CD4-positive, alpha-beta T cell treated with Interleukin-6 for 4 hours (primary cell): ENCODE data around the gene TMEM97.
"Not testable (repeated sequence)": the region's sequence is repeated elsewhere in the genome, so short reads cannot be mapped to it uniquely, and the experiment has no call there.

Source experiments
- DNase-seq: peaks from one replicate; pipeline ENCODE4 v3.0.0-alpha.2; 2020; ENCODE audit warnings: mixed read lengths

TMEM97 gene

DNA sequence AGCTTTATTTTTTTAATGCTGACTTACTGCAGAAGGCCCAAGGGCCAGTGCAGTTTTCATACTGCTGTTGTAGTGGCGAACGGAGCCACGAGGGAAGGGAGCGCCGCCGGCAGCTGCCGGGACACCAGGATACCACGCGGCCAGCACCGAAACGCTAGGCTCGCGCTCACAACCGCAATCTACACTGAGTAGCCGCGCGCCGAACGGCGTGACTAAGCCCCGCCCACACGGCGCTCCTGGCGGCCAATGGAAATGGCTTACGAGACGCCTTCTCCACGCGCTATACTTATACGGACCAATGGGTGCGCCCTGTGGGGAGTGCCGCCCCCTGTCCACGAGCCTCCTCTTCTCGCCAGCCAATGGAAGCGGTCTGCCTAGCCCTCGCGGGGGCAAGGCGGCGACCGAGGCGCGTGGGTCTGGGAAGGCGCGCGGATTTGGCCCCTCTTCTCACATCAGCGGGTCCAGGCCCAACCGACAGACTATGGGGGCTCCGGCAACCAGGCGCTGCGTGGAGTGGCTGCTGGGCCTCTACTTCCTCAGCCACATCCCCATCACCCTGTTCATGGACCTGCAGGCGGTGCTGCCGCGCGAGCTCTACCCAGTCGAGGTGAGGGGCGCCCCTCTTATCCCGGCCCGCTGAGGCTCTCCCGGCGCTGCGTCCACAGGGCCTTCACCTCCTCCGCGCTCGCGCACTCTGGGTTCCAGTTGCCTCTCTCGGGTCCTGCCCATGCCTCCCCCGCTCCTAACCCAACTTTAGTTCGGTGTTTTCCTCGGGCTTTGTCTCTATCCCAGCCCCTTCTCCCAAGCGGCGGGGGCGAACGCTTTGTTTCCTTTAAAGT, at the start of gene TMEM97:
TSS of gene TMEM97 (plus strand) at position 442 of the 839 bp plus-strand sequence. CDS start at position 482, 40 bp downstream.
- DNase-seq: peak; percentile 96

DNA sequence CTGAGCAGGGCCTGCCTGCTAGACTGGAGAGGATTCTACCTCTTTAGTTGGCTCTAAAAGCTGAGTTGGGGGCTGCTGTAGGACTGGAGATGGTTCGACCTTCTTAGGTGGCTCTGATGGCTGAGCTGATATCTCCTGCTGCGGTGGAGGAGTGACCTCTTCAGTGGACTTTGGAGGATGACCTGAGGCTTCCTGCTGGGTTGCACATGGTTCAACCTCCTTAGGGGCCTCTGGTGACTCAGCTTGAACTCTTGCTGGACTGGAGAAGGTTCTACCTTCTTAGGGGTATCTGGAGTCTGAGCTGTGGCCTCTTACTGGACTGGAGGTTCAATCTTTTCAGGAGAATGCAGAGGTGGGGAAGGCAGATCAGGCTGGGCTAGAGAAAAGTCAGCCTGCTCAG, 48.9 kb upstream of the TMEM97 start:
- DNase-seq: no peak

DNA sequence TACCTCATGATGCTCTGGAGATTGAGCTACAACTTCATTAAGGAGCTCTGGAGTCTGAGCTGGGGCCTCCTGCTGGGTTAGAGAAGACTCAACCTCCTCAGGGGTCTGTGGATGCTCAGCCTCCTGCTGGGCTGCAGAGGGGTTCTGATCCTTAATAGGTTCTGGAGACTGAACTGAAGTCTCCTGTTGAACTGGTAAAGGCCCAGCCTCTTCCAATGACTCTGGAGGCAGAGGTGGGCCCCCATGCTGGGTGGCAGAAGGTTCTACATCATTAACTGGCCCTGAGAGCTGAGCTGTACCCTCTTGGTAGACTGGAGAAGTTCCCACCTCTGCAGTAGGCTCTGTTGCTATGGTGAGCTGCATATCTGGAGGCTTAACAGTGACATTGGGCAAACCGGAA, 48.1 kb upstream of the TMEM97 start:
- DNase-seq: no peak

DNA sequence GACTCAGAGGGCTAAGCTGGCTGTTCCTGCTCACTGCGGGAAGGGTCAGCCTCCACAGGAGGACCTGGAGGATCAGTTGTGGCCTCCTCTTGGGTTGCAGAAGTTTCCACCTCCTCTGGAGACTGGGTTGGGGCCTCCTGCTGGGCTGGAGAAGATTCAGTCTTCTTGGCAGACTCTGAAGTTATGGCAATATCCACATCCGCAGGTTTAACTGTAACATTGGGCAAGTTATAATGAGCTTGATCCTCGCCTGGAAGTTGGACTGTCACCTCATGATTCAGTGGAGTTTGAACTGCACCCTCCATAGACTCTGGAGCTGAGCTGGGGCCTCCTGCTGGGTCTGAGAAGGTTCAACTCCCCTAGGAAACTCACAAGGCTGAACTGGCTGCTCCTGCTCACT, 47.6 kb upstream of the TMEM97 start:
- no peak for DNase-seq

DNA sequence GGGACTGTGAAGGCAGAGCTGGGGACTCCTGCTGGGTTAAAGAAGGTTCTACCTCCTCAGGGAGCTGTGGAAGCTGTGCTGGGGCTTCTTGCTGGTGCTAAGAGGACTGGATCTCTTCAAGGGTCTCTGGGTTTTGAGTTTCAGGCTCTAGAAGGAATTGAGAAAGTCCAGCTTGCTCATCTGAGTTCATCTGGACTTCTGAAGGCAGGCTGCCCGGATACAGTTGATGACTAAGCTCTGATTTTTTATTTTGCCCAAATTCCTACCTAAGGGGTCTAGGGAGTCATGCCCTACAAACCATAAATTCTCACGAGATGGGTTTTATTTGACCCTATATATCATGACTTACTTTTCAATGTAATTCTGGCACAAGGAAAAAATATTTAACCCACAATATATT, 46.8 kb upstream of the TMEM97 start:
- DNase-seq: no peak

DNA sequence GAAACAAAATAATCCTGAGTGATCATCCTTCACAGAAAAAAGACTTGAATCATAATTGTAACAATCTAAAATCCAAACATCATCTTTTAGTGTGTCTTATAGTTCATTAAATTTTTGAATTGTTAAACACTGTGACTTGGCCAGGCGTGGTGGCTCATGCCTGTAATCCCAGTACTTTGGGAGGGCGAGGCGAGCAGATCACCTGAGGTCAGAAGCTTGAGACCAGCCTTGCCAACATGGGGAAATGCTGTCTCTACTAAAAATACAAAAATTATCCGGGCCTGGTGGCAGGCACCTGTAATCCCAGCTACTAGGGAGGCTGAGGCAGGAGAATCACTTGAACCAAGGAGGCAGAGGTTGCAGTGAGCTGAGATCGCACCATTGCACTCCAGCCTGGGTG, 45.7 kb upstream of the TMEM97 start:
- DNase-seq: not testable (repeated sequence)

DNA sequence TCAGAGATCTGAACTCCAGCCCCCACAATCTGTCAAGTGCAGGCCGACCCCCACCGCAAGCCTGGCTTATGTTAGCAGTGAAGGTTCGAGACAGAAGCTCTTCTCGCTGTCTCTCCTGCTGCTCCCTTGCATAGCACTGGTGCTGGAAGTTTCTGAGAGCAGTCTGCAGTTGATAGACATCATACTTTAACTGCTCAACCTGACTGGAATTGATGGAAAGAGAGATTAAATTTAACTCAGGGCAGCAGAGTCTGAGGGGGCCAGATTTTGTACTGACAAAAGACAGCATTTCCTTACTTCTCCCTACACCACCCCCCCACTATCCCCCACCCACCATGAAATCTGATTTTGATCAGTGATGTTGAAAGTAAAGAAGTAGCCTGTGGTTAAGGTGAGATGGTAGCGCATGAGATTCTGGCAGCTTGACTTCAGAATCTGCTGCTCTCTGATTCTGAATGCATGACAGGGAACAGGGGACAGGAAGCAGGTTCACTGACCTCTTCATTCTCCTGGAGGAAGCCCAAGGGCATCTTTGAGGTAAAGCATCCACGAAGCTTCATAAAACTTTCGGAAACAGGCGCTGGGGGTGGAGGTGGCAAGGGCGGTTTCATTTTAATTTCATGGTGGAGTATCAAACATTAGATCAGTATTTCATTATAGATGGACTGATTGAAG, 44.3 kb upstream of the TMEM97 start:
- DNase-seq: no peak

DNA sequence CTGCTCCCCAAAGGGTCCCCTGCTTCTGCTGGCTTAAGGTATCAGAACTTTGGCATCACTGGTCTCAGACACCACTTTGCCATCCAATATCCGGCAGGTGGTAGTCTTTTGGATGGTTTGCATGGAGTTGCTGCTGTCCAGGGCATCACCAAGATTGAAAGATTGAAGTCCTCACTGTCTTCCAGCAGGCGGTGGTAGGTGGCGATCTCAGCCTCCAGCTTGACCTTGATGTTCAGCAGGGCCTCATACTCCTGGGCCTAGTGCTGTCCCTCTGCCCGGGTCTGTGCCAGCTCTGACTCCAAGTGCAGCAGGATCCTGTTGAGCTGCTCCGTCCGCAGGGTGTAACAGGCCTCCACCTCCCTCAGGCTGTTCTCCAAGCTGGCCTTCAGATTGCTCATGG, 43.0 kb upstream of the TMEM97 start:
- DNase-seq: no peak

DNA sequence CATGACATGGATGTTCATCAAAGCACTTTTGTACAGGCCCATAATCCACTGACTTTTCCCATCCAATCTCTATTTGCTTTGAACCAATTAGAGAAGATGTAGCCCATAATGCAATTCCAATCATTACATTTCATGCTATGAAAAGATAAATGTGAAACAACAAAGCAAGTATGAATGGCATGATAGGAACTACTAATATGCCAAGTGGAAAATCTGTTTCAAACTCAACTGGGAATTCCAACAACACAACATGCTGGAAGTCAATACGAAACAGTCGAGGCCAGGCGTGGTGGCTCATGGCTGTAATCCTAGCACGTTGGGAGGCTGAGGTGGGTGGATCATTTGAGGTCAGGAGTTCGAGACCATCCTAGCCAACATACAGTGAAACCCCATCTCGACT, 39.6 kb upstream of the TMEM97 start:
- DNase-seq: no peak

DNA sequence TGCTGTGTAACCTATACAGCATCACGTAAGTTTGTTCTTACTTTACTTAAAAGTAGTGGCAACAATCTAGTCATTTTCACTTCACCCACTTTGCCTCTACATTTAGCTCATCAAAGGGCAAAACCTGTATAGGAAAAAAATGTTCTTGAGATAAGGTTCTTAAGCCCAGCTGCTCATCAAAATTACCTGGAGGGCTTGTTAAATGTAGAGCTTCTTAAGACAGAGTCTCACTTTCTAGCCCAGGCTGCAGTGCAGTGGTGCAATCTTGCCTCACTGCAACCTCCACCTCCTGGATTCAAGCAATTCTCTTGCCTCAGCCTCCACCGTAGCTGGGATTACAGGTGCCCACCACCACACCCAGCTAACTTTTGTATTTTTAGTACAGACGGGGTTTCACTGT, 38.2 kb upstream of the TMEM97 start:
- DNase-seq: no peak

DNA sequence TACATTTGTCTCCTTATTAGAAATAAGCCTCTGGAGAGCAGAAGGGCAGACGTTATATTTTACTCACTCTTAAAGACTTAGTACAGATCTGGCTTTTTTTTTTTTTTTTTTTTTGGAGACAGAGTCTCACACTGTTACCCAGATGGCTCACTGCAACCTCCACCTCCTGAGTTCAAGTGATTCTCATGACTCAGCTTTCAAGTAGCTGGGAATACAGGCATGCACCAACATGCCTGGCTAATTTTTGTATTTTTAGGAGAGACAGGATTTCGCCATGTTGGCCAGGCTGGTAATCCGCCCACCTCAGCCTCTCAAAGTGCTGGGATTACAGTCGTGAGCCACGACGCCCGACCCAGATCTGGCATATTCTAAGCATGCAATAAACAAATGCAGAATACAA, 36.4 kb upstream of the TMEM97 start:
- no peak for DNase-seq

DNA sequence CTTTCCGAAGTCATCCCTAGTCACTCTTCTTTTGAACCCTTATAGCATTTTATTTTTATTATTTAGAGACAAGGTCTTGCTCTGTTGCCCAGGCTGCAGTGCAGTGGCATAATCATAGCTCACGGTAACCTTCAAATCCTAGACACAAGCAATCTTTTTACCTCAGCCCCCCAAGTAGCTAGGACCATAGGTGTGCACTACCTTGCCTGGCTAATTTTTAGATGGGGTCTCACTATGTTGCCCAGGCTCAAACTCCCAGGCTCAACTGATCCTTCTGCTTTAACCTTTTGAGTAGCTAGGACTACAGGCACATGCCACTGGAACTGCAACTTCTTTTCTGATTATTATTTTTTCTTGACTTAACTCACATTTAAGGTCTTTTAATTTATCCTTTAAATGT, 33.0 kb upstream of the TMEM97 start:
- no peak for DNase-seq

DNA sequence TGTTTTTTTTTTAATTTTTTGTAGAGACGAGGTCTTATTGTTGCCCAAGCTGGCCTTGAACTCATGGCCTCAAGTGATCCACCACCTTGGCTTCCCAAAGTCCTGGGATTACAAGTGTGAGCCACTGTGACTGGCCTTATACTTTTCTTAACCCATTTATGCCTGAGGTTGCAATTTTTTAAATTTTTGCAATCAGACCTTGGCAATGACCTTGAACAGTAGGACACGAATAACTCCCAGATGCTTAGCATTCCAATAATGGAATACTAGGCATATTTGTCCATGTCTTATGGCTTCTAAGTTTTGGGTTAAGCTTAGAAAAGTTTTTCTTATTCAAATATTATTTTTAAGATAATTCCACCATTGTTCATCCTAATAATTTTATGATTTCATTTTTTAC, 28.3 kb upstream of the TMEM97 start:
- DNase-seq: no peak

DNA sequence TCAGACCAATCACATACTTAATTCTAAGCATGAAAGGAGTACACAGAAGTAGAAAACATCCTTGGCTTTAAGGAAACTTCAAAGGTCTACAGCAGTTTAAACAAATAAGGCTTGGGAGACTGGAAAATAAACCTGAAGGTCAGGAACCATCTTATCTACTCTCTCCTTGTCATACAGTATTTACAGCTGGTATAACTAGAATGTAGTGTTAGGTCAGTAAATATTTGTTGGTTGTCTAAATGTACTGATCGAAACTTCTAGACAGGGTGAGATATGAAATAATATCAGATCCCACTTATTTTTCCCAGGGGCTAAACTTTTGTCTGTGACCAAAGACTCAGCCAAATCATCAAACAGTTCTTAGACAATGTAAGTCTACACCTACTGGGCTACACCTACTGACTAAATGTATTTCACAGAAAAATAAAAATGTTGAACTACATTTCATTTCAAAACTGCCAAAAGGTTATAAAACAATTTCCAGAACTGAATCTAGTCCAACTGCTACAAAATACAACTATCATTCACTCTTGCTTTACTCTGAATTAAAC, 27.1 kb upstream of the TMEM97 start:
- no peak for DNase-seq

DNA sequence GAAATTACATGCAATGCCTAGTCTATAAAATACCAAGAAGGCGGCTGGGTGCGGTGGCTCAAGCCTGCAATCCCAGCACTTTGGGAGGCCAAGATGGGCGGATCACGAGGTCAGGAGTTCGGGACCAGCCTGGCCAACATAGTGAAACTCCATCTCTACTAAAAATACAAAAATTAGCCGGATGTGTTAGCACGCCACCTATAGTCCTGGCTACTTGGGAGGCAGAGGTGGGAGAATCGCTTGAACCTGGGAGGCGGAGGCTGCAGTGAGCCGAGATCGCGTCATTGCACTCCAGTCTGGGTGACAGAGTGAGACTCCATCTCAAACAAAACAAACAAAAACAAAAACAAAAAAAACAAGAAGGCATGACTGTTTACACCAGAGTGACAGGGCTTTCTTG, 26.1 kb upstream of the TMEM97 start:
- DNase-seq: not testable (repeated sequence)

DNA sequence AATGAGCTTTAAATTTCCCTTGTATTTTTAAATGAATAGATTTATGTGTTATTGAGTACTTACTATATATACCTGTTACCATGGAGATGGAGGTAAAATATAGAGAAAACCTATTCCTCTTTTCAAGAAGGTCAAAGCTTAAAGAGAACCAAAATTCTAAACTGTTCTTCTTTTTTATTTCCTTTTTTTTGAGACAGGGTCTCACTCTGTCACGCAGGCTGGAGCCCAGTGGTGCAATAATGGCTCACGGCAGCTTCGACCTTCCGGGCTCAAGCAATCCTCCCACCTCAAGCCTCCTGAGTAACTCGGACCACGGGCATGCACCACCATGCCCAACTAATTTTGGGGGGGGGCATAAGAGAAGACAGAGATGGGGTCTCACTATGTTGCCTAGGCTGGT, 25.0 kb upstream of the TMEM97 start:
- no peak for DNase-seq

DNA sequence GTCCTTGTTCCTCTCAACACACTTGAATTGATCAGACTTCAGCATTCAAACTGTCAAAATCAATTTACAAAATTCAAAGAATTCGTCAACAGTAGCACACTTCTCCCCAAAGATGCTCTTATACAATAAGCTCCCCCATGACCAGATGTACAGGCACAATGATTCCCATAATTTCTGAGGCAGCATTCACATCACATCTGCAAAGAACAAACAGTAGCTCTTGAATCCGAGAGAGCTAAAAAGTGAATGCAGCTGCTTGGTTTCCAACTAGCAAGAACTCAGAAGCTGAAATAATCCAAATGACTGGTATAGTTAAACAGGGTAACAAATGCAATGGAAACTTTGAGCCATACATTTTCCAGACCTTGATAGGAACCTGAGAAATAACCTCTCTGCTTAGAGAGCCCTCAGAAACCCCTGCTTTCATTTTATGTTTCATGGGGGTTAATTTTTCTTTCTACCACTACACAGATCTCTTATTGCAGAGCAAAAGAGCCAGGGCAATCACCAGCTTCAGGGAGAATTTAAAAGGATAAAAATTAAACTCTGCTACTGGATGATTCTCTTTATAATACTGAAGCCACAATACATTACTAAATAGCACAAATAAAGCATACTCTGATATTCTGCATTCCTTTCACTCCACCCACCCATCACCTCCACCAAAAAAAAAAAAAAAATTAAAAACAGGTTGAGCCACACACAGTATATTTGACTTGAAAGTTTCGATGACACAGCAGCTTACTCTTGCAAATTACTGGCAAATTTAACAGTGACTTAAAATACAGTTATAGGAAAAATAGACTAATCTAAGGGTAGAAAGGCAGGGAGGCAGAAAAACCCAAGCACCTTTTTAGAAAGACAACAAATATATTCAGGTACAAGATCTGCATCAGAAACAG, 23.1 kb upstream of the TMEM97 start:
- no peak for DNase-seq

DNA sequence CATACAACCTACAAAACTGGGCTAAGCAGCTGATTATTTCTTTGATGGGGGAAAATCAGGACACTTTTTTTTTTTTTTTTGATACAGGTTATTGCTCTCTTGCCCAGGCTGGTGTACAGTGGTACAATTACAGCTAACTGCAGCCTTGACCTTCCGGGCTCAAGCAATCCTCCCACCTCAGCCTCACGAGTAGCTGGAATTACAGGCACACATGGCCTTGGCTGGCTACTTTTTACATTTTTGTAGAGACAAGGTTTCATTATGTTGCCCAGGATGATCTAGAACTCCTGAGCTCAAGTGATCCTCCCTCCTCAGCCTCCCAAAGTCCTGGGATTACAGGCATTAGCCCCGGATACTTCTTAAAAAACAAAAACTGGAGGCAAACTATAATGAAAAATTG, 20.6 kb upstream of the TMEM97 start:
- DNase-seq: no peak

DNA sequence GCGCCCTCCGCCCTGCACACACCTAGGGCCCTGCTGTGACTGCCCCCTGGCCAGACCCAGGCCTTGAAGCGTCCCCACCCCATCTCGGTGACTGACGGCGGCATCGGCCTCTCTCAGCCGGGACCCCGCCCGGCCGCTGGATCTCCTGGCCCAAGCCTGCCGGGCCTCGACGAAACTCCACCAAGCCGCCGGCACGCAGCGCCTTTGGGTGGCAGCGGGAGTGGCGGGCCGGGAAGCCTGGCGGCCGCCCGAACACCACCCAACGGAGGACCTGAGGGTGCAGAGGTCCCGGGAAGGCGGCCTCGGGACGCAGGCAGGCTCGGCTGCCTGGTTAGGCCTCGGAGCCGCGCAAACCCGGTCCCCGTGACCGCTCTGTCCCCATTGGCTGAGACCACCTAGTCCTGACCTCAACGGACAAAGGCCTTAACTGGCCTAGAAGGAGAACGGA, 12.0 kb upstream of the TMEM97 start:
- DNase-seq: no peak

DNA sequence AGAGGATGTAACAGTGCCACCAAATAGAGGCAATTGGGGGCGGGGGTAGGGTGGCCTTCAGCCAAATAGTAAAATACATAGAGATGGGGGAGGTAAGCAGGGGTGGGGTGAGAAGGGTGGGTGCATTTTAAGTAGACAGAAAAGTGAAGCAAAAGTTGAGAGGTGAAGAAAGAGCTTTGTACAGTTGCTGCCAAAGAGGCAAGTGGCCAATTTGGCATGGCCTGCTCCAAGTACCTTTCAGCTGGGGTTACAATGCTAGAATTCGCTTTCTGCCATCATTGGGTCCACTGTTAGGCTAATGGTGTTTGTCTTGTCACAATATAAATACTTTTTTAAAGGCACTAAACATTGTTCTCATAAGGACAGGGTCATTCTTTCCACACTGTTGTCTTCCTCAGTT, 5.2 kb upstream of the TMEM97 start:
- no peak for DNase-seq

DNA sequence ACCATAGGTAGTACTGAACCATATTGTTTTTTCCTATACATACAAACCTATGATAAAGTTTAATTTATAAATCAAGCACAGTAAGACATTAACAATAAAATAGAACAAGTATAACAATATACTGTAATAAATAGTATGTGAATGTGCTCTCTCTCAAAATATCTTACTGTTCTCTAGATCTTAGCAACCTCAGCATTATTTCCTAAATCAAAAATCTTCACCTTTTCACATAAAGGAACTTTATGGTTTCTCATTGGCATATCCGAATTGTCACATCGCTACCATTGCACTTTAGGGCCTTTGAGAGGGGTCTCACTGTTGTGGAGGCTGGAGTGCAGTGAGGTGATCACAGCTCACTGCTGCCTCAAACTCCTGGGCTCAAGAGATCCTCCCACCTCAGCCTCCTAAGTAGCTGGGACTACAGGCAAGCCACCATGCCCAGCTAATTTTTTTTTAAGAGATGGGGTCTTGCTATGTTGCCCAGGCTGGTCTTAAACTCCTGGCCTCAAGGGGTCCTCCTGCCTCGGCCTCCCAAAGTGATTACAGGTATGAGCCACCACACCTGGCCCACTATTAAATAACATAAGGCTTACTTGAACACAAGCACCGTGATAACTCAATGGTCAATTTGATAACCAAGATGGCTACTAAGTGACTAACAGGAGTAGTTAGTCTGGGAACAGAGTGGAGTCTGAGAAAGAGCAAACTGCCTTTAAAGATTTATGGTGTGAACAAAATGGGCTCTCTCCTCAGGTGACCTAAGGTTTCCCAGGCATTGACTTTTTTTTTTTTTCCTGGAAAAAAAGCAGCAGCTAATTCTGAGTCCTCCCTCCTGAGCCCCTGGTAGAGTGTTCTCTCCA, 2.9 kb upstream of the TMEM97 start:
- DNase-seq: no peak
